Upper lobe of right lung (tissue), 1 donor: ENCODE data around the gene GRIK3. TPM values are rescaled to one million over a fixed set of nuclear protein-coding genes. Genes with fewer than 3 reads are reported as not detected.

ENCODE experiments used
- ATAC-seq: fragments of 200-7000 bp; cut with Tn5 transposase; one replicate; pipeline ENCODE4 v1.9.1; 2020; ENCODE audit warnings: mild to moderate bottlenecking, moderate library complexity
- DNase-seq: peaks from one replicate; pipeline ENCODE4 v3.0.0-alpha.2; 2020
- H3K27ac ChIP-seq: fragments of 200-600 bp; one replicate; pipeline ENCODE4 v1.8.0; 2022
- H3K27me3 ChIP-seq: fragments of 200-600 bp; one replicate; pipeline ENCODE4 v1.8.0; 2022; ENCODE audit warnings: mild to moderate bottlenecking
- H3K36me3 ChIP-seq: fragments of 200-600 bp; one replicate; pipeline ENCODE4 v1.8.0; 2022
- H3K4me1 ChIP-seq: fragments of 200-600 bp; one replicate; pipeline ENCODE4 v1.8.0; 2022
- H3K4me3 ChIP-seq: fragments of 200-600 bp; one replicate; pipeline ENCODE4 v1.8.0; 2022; ENCODE audit warnings: mild to moderate bottlenecking
- H3K9me3 ChIP-seq: fragments of 200-600 bp; one replicate; pipeline ENCODE4 v1.8.0; 2022
- CTCF ChIP-seq: fragments of 200-600 bp; IDR thresholded peaks from one replicate; pipeline ENCODE4 v1.8.0; 2022; ENCODE audit warnings: antibody characterized with exemption
- intact Hi-C: fragments of 100-400 bp; cut with DNase I; formaldehyde crosslinking; loops from one replicate; pipeline ENCODE4 v1.11.0; 2022
- total RNA-seq: library from RNA; stranded (reverse); fragmentation: NEBNext Ultra II Directional; extraction: Animal tissue kit (Norgen Biotek cat#: 25700); gene quantifications from one replicate; pipeline ENCODE4 v1.2.1, GENCODE V29; 2021
- donor health status: DM: no; HTN: yes; CAD: no; lungs with severe emphysema.

The GRIK3 gene
- total RNA-seq, 1 donor from 2014 or later = not detected

GRCh38 chr1:36925251-36925650 is 109.1 kb downstream of the GRIK3 start:
- no peaks in the 10 kb centered on the region for H3K4me1 ChIP-seq
- ATAC-seq = no peak
- no peak overlapping the region for H3K4me3 ChIP-seq
- intact Hi-C loops = no loop called here
- no peak for DNase-seq
- peaks cover 10% of the 10 kb centered on the region for H3K27me3 ChIP-seq
- no peak for TF ChIP-seq CTCF
- no peaks in the 10 kb centered on the region for H3K36me3 ChIP-seq
- no peak overlapping the region for H3K27ac ChIP-seq
- no peaks in the 10 kb centered on the region for H3K9me3 ChIP-seq

GRCh38 chr1:36924282-36924811 is 110.0 kb downstream of the GRIK3 start:
- no peaks in the 10 kb centered on the region for H3K4me1 ChIP-seq
- H3K27me3 ChIP-seq = peaks cover 6% of the 10 kb centered on the region
- no peak overlapping the region for H3K4me3 ChIP-seq
- no peaks in the 10 kb centered on the region for H3K36me3 ChIP-seq
- no peak overlapping the region for H3K27ac ChIP-seq
- TF ChIP-seq CTCF = no peak
- intact Hi-C loops = no loop called here
- H3K9me3 ChIP-seq = no peaks in the 10 kb centered on the region
- DNase-seq = no peak
- peak; percentile 65 for ATAC-seq

- no peak overlapping the region for H3K4me3 ChIP-seq
- H3K27me3 ChIP-seq = peaks cover 6% of the 10 kb centered on the region
- no peak for TF ChIP-seq CTCF
- H3K4me1 ChIP-seq = no peaks in the 10 kb centered on the region
- ATAC-seq (no peak), DNase-seq (no peak)
- intact Hi-C loops = no loop called here
- H3K9me3 ChIP-seq = no peaks in the 10 kb centered on the region
- no peaks in the 10 kb centered on the region for H3K36me3 ChIP-seq
- H3K27ac ChIP-seq = no peak overlapping the region
Observed at GRCh38 chr1:36922593-36923426, 111.5 kb downstream of the GRIK3 start.

GRCh38 chr1:36922071-36922470 is 112.2 kb downstream of the GRIK3 start:
- H3K9me3 ChIP-seq = no peaks in the 10 kb centered on the region
- H3K4me3 ChIP-seq = no peak overlapping the region
- TF ChIP-seq CTCF = no peak
- ATAC-seq (no peak), DNase-seq (no peak)
- no peaks in the 10 kb centered on the region for H3K36me3 ChIP-seq
- H3K4me1 ChIP-seq = no peaks in the 10 kb centered on the region
- H3K27me3 ChIP-seq = peaks cover 6% of the 10 kb centered on the region
- no peak overlapping the region for H3K27ac ChIP-seq
- intact Hi-C loops = no loop called here

- no peaks in the 10 kb centered on the region for H3K4me1 ChIP-seq
- H3K27me3 ChIP-seq = peaks cover 6% of the 10 kb centered on the region
- no peak overlapping the region for H3K4me3 ChIP-seq
- ATAC-seq (no peak), DNase-seq (no peak)
- intact Hi-C loops = no loop called here
- H3K9me3 ChIP-seq = no peaks in the 10 kb centered on the region
- no peak for TF ChIP-seq CTCF
- H3K36me3 ChIP-seq = no peaks in the 10 kb centered on the region
- no peak overlapping the region for H3K27ac ChIP-seq
Observed at GRCh38 chr1:36920801-36921405, 113.4 kb downstream of the GRIK3 start.
